Neural progenitor cell (in vitro differentiated cells): Measurements from ENCODE around the gene ZNF8. TPM values are rescaled to one million over a fixed set of nuclear protein-coding genes. Genes with fewer than 3 reads are reported as not detected.

Source experiments
- DNase-seq: peaks from one replicate; pipeline ENCODE4 v3.0.0-alpha.2; 2016; ENCODE audit warnings: low spot score
- H2AFZ ChIP-seq: fragments of 200-600 bp; sonication (generic); replicated peaks from 2 replicates; pipeline ENCODE4 v1.6.1; 2016; ENCODE audit warnings: antibody characterized with exemption
- H3F3A ChIP-seq: fragments of 200-600 bp; sonication (generic); 2 replicates; pipeline ENCODE4 v1.6.1; 2016; ENCODE audit warnings: antibody characterized with exemption, low read depth
- H3K27ac ChIP-seq: fragments of 200-600 bp; sonication (generic); 2 replicates; pipeline ENCODE4 v1.5.1; 2016; ENCODE audit warnings: mild to moderate bottlenecking
- H3K27me3 ChIP-seq: fragments of 200-600 bp; sonication (generic); 2 replicates; pipeline ENCODE4 v1.6.1; 2016; ENCODE audit warnings: mild to moderate bottlenecking, moderate library complexity
- H3K36me3 ChIP-seq: fragments of 200-600 bp; sonication (generic); 2 replicates; pipeline ENCODE4 v1.5.1; 2016
- H3K4me1 ChIP-seq: fragments of 200-600 bp; sonication (generic); 2 replicates; pipeline ENCODE4 v1.6.1; 2016; ENCODE audit warnings: mixed run types
- H3K4me2 ChIP-seq: fragments of 200-600 bp; sonication (generic); 2 replicates; pipeline ENCODE4 v1.6.1; 2016
- H3K4me3 ChIP-seq: fragments of 200-600 bp; sonication (generic); 2 replicates; pipeline ENCODE4 v1.5.1; 2016
- H3K79me2 ChIP-seq: fragments of 200-600 bp; sonication (generic); 2 replicates; pipeline ENCODE4 v1.6.1; 2016; ENCODE audit warnings: low read depth
- H3K9ac ChIP-seq: fragments of 200-600 bp; sonication (generic); 2 replicates; pipeline ENCODE4 v1.6.1; 2016
- H3K9me3 ChIP-seq: fragments of 200-600 bp; sonication (generic); 2 replicates; pipeline ENCODE4 v1.5.1; 2016; ENCODE audit warnings: low read depth
- H4K20me1 ChIP-seq: fragments of 200-600 bp; sonication (generic); 2 replicates; pipeline ENCODE4 v1.6.1; 2016; ENCODE audit warnings: low read depth
- H3K27ac Mint-ChIP-seq: 3 replicates; pipeline ENCODE4 v1.8.0; 2021; ENCODE audit warnings: mixed read lengths
- H3K27me3 Mint-ChIP-seq: 2 replicates; pipeline ENCODE4 v1.8.0; 2022; ENCODE audit warnings: low read depth, mild to moderate bottlenecking, inconsistent platforms, moderate library complexity, mixed read lengths; ENCODE audit not compliant: insufficient read depth
- H3K36me3 Mint-ChIP-seq: 3 replicates; pipeline ENCODE4 v1.8.0; 2021; ENCODE audit warnings: mixed read lengths
- H3K4me1 Mint-ChIP-seq: 3 replicates; pipeline ENCODE4 v1.8.0; 2021; ENCODE audit warnings: mixed read lengths
- H3K4me3 Mint-ChIP-seq: 3 replicates; pipeline ENCODE4 v1.8.0; 2021; ENCODE audit warnings: mild to moderate bottlenecking, moderate library complexity, mixed read lengths
- H3K9me3 Mint-ChIP-seq: 3 replicates; pipeline ENCODE4 v1.8.0; 2020; ENCODE audit warnings: mixed read lengths
- CTCF ChIP-seq: fragments of 200-600 bp; sonication (generic); IDR thresholded peaks from 2 replicates; pipeline ENCODE4 v1.5.1; 2017; ENCODE audit warnings: antibody characterized with exemption, mild to moderate bottlenecking
- EZH2 ChIP-seq: fragments of 200-600 bp; sonication (generic); IDR thresholded peaks from 2 replicates; pipeline ENCODE4 v1.6.1; 2017; ENCODE audit warnings: antibody characterized with exemption, mild to moderate bottlenecking, moderate library complexity
- EZH2phosphoT487 ChIP-seq: fragments of 200-600 bp; sonication (generic); IDR thresholded peaks from 2 replicates; pipeline ENCODE4 v1.6.1; 2017; ENCODE audit warnings: antibody characterized with exemption
- total RNA-seq: library from RNA; depleted of rRNA; stranded (reverse); fragments of >200 nt; gene quantifications from 2 replicates; pipeline ENCODE4 v1.2.3, GENCODE V29; 2015; ENCODE audit warnings: low replicate concordance

ZNF8 gene
- total RNA-seq, 1 donor from 2014 or later: 18.6 TPM

GRCh38 chr19:58332697-58333096 lies 53.9 kb downstream of the ZNF8 start:
- Histone ChIP-seq H4K20me1 (no peaks in the 10 kb centered on the region), H3K4me3 (no peak overlapping the region), H3K4me2 (no peak overlapping the region), H3K36me3 (no peaks in the 10 kb centered on the region), H3K9ac (no peak overlapping the region), H3K27me3 (no peaks in the 10 kb centered on the region), H3K4me1 (no peaks in the 10 kb centered on the region), H2AFZ (no peak overlapping the region), H3K9me3 (no peaks in the 10 kb centered on the region), H3K79me2 (peaks cover 5% of the 10 kb centered on the region), H3K27ac (no peak overlapping the region), H3F3A (no peaks in the 10 kb centered on the region)
- H3K27ac Mint-ChIP-seq: no peak overlapping the region
- no peak for DNase-seq
- peaks cover 16% of the 10 kb centered on the region for H3K4me1 Mint-ChIP-seq
- peaks cover 7% of the 10 kb centered on the region for H3K36me3 Mint-ChIP-seq
- H3K4me3 Mint-ChIP-seq: no peak overlapping the region
- H3K27me3 Mint-ChIP-seq: no peaks in the 10 kb centered on the region
- H3K9me3 Mint-ChIP-seq: no peaks in the 10 kb centered on the region
- no peak for TF ChIP-seq EZH2phosphoT487
- no peak for TF ChIP-seq CTCF
- no peak for TF ChIP-seq EZH2

- peaks cover 3% of the 10 kb centered on the region for H3K27me3 Mint-ChIP-seq
- H3K4me1 Mint-ChIP-seq: peaks cover 2% of the 10 kb centered on the region
- H3K9me3 ChIP-seq: no peaks in the 10 kb centered on the region
- H3F3A ChIP-seq: no peaks in the 10 kb centered on the region
- no peaks in the 10 kb centered on the region for H3K27me3 ChIP-seq
- H3K36me3 Mint-ChIP-seq: peaks cover 22% of the 10 kb centered on the region
- no peaks in the 10 kb centered on the region for H4K20me1 ChIP-seq
- H3K79me2 ChIP-seq: no peaks in the 10 kb centered on the region
- H3K4me2 ChIP-seq: no peak overlapping the region
- TF ChIP-seq CTCF (no peak), EZH2 (no peak), EZH2phosphoT487 (no peak)
- no peak overlapping the region for H2AFZ ChIP-seq
- no peak overlapping the region for H3K4me3 Mint-ChIP-seq
- H3K9me3 Mint-ChIP-seq: no peaks in the 10 kb centered on the region
- no peak overlapping the region for H3K27ac ChIP-seq
- no peak overlapping the region for H3K4me3 ChIP-seq
- H3K9ac ChIP-seq: no peak overlapping the region
- peak overlapping the region; percentile 60 for H3K27ac Mint-ChIP-seq
- DNase-seq: no peak
- H3K4me1 ChIP-seq: no peaks in the 10 kb centered on the region
- no peaks in the 10 kb centered on the region for H3K36me3 ChIP-seq
These were observed 56.0 kb downstream of the ZNF8 start for GRCh38 chr19:58334691-58335249.

DNA sequence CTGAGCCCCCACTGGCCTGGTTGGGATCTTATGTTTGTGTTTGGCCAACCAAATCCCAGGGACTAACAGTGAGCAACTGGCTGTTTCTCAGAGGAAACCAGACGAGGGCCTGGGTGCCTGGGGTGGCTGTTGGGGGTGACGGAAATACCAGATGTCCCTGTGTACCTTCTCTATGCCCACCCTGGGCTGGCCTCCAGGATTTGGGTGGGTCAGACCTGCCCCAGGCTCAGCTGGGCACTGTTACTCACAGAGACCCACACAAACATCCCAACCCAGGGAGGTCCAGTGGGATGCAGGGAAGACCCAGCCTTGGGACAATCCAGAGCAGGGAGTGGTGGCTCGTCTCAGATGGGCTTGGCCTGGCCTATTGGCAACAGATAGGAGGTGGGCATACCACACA lies 56.9 kb downstream of the ZNF8 start:
- Mint-ChIP-seq H3K36me3 (peaks cover 26% of the 10 kb centered on the region), H3K9me3 (no peaks in the 10 kb centered on the region), H3K27ac (no peak overlapping the region), H3K4me3 (no peak overlapping the region), H3K27me3 (peaks cover 4% of the 10 kb centered on the region), H3K4me1 (no peaks in the 10 kb centered on the region)
- TF ChIP-seq EZH2phosphoT487 (no peak), CTCF (no peak), EZH2 (no peak)
- Histone ChIP-seq H3K36me3 (no peaks in the 10 kb centered on the region), H3F3A (no peaks in the 10 kb centered on the region), H3K9ac (no peak overlapping the region), H3K4me2 (no peak overlapping the region), H2AFZ (no peak overlapping the region), H3K27ac (no peak overlapping the region), H3K9me3 (no peaks in the 10 kb centered on the region), H3K27me3 (no peaks in the 10 kb centered on the region), H4K20me1 (no peaks in the 10 kb centered on the region), H3K4me3 (no peak overlapping the region), H3K79me2 (no peaks in the 10 kb centered on the region), H3K4me1 (no peaks in the 10 kb centered on the region)
- no peak for DNase-seq
